Measurements from ENCODE around the gene ZNF142. TPM values are rescaled to one million over a fixed set of nuclear protein-coding genes. Genes with fewer than 3 reads are reported as not detected.

The ZNF142 gene
- total and polyA plus RNA-seq, 2 of the 8 experiments (the other 6 are each of a cell fraction or from before 2014, with no cell fraction given): 9.4 to 32.5 TPM

DNA sequence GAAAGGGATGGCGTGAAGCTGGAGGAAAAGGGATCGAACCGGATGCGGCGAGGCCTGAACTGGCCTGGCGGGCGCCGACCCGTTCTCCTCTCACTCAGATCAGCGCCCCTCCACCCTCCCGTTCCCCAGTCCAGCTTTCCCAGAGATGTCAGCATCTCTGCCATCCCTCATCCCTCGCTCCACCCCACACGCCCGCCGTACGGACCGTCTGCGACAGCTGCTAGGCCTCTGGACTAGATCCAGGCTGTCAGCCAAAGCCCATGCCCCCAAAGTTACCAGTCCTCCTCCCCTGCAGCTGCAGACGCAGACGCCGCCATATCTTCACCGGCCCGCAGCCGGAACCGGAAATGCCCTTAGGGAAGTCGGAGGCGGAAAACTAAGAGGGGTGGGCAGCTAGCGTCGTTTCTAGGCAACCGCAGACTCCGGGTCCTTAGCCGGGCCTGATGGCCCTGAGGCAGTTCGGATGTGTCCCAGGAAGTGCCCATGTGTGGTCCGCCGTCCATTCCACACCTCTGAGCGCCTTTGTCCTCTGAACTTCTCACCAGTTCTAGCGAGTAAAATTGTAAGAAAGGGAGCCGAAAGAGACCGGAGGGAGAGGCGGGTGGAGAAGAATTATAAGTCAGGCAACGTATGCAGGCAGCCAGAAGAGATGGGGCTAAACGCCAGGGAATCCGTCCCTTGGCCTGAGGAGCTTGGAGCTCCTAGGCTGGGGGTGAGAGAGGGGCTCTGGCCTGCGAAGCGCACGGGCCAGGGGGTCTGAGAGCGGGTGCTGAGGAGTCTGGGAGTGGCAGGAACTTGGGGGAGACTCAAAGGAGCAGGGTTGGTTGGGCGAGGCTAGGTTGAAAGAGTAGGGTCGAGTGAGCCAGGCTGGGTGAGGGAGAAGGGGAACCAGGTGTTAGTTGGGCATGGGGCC lies 12.5 kb upstream of the ZNF142 start, which contains the start of the genes RNF25 and STK36 (continued):
- TF ChIP-seq KDM5A (IDR thresholded peaks at IDR 0.05; ENCODE audit: low read length): peak; percentile 88
- peak; percentile 70 to 74 for TF ChIP-seq POLR2A (IDR thresholded peaks at IDR 0.05; ENCODE audit: control extremely low read depth in 1 of 2, low read depth in 2 of 2, low read length in 2 of 2)
- TF ChIP-seq, protein P1, sequence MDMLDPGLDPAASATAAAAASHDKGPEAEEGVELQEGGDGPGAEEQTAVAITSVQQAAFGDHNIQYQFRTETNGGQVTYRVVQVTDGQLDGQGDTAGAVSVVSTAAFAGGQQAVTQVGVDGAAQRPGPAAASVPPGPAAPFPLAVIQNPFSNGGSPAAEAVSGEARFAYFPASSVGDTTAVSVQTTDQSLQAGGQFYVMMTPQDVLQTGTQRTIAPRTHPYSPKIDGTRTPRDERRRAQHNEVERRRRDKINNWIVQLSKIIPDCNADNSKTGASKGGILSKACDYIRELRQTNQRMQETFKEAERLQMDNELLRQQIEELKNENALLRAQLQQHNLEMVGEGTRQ (IDR thresholded peaks at IDR 0.05; ENCODE audit: low read length): peak; percentile 14; the same call in 1 of the 2 replicates
- peak in 1 of 2 experiments; percentile 95; a peak in 2 of 4 replicates for TF ChIP-seq HDAC2 (IDR thresholded peaks at IDR 0.05; ENCODE audit: borderline replicate concordance in 1 of 2, low read depth in 2 of 2, low read length in 2 of 2)
- TF ChIP-seq YY1 (IDR thresholded peaks at IDR 0.05; ENCODE audit: low read depth, low read length): peak; percentile 90
- TF ChIP-seq RNF2 (IDR thresholded peaks at IDR 0.05; ENCODE audit: borderline replicate concordance, low read depth, low read length, missing control alignments, poor library complexity, severe bottlenecking): no peak
- TF ChIP-seq GTF2F1 (IDR thresholded peaks at IDR 0.05; ENCODE audit: borderline replicate concordance, low read depth, low read length): 0 out of 2 replicates have a peak, but pooled peaks have one; percentile 77
- TF ChIP-seq POLR2AphosphoS5 (IDR thresholded peaks at IDR 0.05; ENCODE audit: low read depth, low read length): peak; percentile 41
- TF ChIP-seq, protein P2, sequence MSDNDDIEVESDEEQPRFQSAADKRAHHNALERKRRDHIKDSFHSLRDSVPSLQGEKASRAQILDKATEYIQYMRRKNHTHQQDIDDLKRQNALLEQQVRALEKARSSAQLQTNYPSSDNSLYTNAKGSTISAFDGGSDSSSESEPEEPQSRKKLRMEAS (IDR thresholded peaks at IDR 0.05): 0 out of 2 replicates have a peak, but pooled peaks have one; percentile 33
- 0 out of 2 replicates have a peak, but pooled peaks have one; percentile 7 for TF ChIP-seq CREB1 (IDR thresholded peaks at IDR 0.05)
- TF ChIP-seq JUND (IDR thresholded peaks at IDR 0.05; ENCODE audit: low read length): 0 out of 2 replicates have a peak, but pooled peaks have one; percentile 16
- no peak for TF ChIP-seq SUZ12 (IDR thresholded peaks at IDR 0.05; ENCODE audit: low read length)
- 0 out of 2 replicates have a peak, but pooled peaks have one; percentile 36 for TF ChIP-seq EGR1 (IDR thresholded peaks at IDR 0.05; ENCODE audit: borderline replicate concordance, low read depth, low read length)
- TF ChIP-seq, protein P3, sequence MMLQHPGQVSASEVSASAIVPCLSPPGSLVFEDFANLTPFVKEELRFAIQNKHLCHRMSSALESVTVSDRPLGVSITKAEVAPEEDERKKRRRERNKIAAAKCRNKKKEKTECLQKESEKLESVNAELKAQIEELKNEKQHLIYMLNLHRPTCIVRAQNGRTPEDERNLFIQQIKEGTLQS (IDR thresholded peaks at IDR 0.05; ENCODE audit: insufficient read depth, low read depth, low read length): no peak
- peak; percentile 62 for TF ChIP-seq KDM4A (IDR thresholded peaks at IDR 0.05; ENCODE audit: low read depth, low read length, severe bottlenecking)
- peak; percentile 92 for TF ChIP-seq SAP30 (IDR thresholded peaks at IDR 0.05; ENCODE audit: insufficient read depth, insufficient replicate concordance, low read length)

Measured in H1 (cell line).